GM21526 (cell line): Measurements from ENCODE around the gene KCNN4.

ENCODE experiments used
- ATAC-seq: cut with Tn5 transposase; IDR thresholded peaks from one replicate; pipeline ENCODE4 v1.9.1; 2021; ENCODE audit warnings: moderate library complexity; ENCODE audit not compliant: unreplicated experiment, low FRiP score

KCNN4 gene

GRCh38 chr19:43799502-43800142 lies 18.8 kb upstream of the KCNN4 start:
- no peak for ATAC-seq

GRCh38 chr19:43798546-43799409 lies 18.0 kb upstream of the KCNN4 start:
- no peak for ATAC-seq

- no peak for ATAC-seq
These were observed 17.3 kb upstream of the KCNN4 start for GRCh38 chr19:43798026-43798545.

GRCh38 chr19:43797556-43797955 lies 16.8 kb upstream of the KCNN4 start:
- no peak for ATAC-seq

- ATAC-seq = no peak
These were observed 16.3 kb upstream of the KCNN4 start for GRCh38 chr19:43797118-43797517.

- no peak for ATAC-seq
These were observed 9.8 kb upstream of the KCNN4 start for GRCh38 chr19:43790587-43790986.

GRCh38 chr19:43789029-43789428 lies 8.3 kb upstream of the KCNN4 start:
- ATAC-seq = no peak

- no peak for ATAC-seq
These were observed 5.9 kb upstream of the KCNN4 start for GRCh38 chr19:43786665-43787064.

- ATAC-seq = no peak
These were observed 4.4 kb upstream of the KCNN4 start for GRCh38 chr19:43784981-43785808.

- no peak for ATAC-seq
These were observed 3.6 kb upstream of the KCNN4 start for GRCh38 chr19:43784241-43784980.

GRCh38 chr19:43783636-43784035 lies 2.9 kb upstream of the KCNN4 start:
- ATAC-seq = no peak

- no peak for ATAC-seq
These were observed 2.0 kb upstream of the KCNN4 start for GRCh38 chr19:43782689-43783231.

GRCh38 chr19:43782311-43782660 lies 1.5 kb upstream of the KCNN4 start:
- ATAC-seq = no peak

- ATAC-seq = no peak
These were observed 997 bp upstream of the KCNN4 start for GRCh38 chr19:43781630-43782310.

- no peak for ATAC-seq
These were observed 953 bp downstream of the KCNN4 start for GRCh38 chr19:43779820-43780219.

- no peak for ATAC-seq
These were observed 1.5 kb downstream of the KCNN4 start for GRCh38 chr19:43779147-43779819.

GRCh38 chr19:43778651-43779050 lies 2.1 kb downstream of the KCNN4 start:
- ATAC-seq = no peak

GRCh38 chr19:43777163-43777695 lies 3.5 kb downstream of the KCNN4 start:
- no peak for ATAC-seq

- no peak for ATAC-seq
These were observed 4.5 kb downstream of the KCNN4 start for GRCh38 chr19:43776286-43776685.
